Stimulated activated naive CD8-positive, alpha-beta T cell treated with anti-CD3 and anti-CD28 coated beads, Interleukin-15, Interleukin-2, amounts not matched to agents 100 ng/mL and 50 ng/mL, for 24 hours (primary cell): ENCODE data around the gene HS6ST3.

ENCODE experiments used
- H3K27ac Mint-ChIP-seq: one replicate; pipeline ENCODE4 v1.8.0; 2021; ENCODE audit warnings: mild to moderate bottlenecking, mixed read lengths
- H3K27me3 Mint-ChIP-seq: one replicate; pipeline ENCODE4 v1.8.0; 2021; ENCODE audit warnings: mixed read lengths
- H3K36me3 Mint-ChIP-seq: one replicate; pipeline ENCODE4 v1.8.0; 2021; ENCODE audit warnings: low read depth, mixed read lengths
- H3K4me1 Mint-ChIP-seq: one replicate; pipeline ENCODE4 v1.8.0; 2021; ENCODE audit warnings: low read depth, mixed read lengths
- H3K4me3 Mint-ChIP-seq: one replicate; pipeline ENCODE4 v1.8.0; 2021; ENCODE audit warnings: mild to moderate bottlenecking, mixed read lengths
- H3K9me3 Mint-ChIP-seq: one replicate; pipeline ENCODE4 v1.8.0; 2021; ENCODE audit warnings: mixed read lengths

Gene HS6ST3

GRCh38 chr13:96284971-96285370 lies 195.1 kb downstream of the HS6ST3 start:
- Mint-ChIP-seq H3K27ac (no peak overlapping the region), H3K36me3 (no peaks in the 10 kb centered on the region), H3K27me3 (no peaks in the 10 kb centered on the region), H3K4me1 (no peaks in the 10 kb centered on the region), H3K9me3 (peaks cover 3% of the 10 kb centered on the region), H3K4me3 (no peak overlapping the region)

DNA sequence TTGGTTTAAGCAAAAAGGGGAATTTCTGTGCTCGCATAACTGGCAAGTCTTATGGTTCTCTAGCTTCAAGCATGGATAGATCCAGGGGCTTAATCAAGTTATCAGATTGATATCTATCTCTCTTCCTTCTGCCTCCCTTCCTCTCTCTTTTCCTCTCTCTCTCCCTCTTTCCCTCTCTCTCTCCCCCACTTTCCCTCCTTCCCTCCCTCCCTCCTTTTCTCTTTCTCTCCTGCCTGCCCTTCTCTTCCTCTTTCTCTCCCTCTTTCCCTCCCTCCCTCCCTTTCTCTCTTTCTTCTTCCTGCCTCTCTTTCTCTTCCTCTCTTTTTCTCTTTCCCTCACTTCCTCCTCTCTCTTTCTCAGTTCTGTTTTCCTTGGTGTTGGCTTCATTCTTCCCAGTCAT lies 195.8 kb downstream of the HS6ST3 start:
- Mint-ChIP-seq H3K27ac (no peak overlapping the region), H3K4me1 (no peaks in the 10 kb centered on the region), H3K9me3 (peaks cover 3% of the 10 kb centered on the region), H3K4me3 (no peak overlapping the region), H3K27me3 (no peaks in the 10 kb centered on the region), H3K36me3 (no peaks in the 10 kb centered on the region)

- no peaks in the 10 kb centered on the region for H3K27me3 Mint-ChIP-seq
- no peak overlapping the region for H3K4me3 Mint-ChIP-seq
- no peak overlapping the region for H3K27ac Mint-ChIP-seq
- no peaks in the 10 kb centered on the region for H3K36me3 Mint-ChIP-seq
- peaks cover 4% of the 10 kb centered on the region for H3K9me3 Mint-ChIP-seq
- H3K4me1 Mint-ChIP-seq: no peaks in the 10 kb centered on the region
These were observed 205.3 kb downstream of the HS6ST3 start for GRCh38 chr13:96294930-96295881.

DNA sequence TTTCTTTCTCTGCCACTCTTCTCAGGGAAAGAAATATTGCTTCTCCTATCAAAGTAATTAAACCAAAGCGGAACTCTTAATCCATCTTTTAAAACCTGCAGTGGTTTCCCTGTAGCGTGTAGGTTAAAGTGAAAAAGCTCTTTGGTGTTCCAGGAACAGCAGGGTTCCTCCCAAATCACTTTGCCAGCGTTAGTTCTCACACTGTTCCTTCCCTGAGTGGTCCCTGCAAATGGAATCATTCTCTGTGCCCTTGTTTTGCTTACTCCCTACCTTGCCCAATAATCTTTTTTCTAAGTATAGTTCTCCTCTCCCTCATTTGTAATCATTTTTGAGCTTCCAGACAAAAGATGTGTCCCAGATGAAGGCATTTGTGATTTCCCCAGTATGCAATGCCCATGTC lies 207.5 kb downstream of the HS6ST3 start:
- Mint-ChIP-seq H3K4me1 (no peaks in the 10 kb centered on the region), H3K9me3 (peaks cover 4% of the 10 kb centered on the region), H3K27me3 (no peaks in the 10 kb centered on the region), H3K4me3 (no peak overlapping the region), H3K27ac (no peak overlapping the region), H3K36me3 (no peaks in the 10 kb centered on the region)

- H3K4me3 Mint-ChIP-seq: no peak overlapping the region
- no peaks in the 10 kb centered on the region for H3K27me3 Mint-ChIP-seq
- H3K36me3 Mint-ChIP-seq: no peaks in the 10 kb centered on the region
- H3K27ac Mint-ChIP-seq: no peak overlapping the region
- no peaks in the 10 kb centered on the region for H3K4me1 Mint-ChIP-seq
- H3K9me3 Mint-ChIP-seq: peaks cover 4% of the 10 kb centered on the region
These were observed 209.3 kb downstream of the HS6ST3 start for GRCh38 chr13:96299235-96299634.

- no peaks in the 10 kb centered on the region for H3K27me3 Mint-ChIP-seq
- no peaks in the 10 kb centered on the region for H3K4me1 Mint-ChIP-seq
- H3K27ac Mint-ChIP-seq: no peak overlapping the region
- H3K9me3 Mint-ChIP-seq: peaks cover 4% of the 10 kb centered on the region
- H3K4me3 Mint-ChIP-seq: no peak overlapping the region
- no peaks in the 10 kb centered on the region for H3K36me3 Mint-ChIP-seq
These were observed 218.7 kb downstream of the HS6ST3 start for GRCh38 chr13:96308568-96308967.

DNA sequence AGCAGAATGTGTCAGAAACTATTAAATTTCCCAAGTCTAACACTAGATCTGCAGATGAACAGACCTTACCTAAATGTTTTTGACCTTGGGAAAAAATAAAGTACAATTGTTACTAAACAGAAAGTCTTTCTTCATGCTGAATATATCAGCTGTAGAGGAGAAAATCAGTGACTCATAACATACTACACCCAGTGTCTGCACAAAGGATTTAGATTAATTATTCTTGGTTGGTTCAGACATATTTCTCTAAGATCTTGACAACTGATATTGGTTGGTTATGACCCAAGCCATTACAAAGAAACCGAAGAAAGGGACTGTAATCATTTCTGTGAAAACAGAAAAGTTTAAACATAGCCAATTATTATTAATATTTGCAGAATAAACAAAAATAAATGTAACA lies 225.1 kb downstream of the HS6ST3 start:
- H3K4me3 Mint-ChIP-seq: no peak overlapping the region
- H3K9me3 Mint-ChIP-seq: peaks cover 10% of the 10 kb centered on the region
- H3K27ac Mint-ChIP-seq: no peak overlapping the region
- H3K4me1 Mint-ChIP-seq: no peaks in the 10 kb centered on the region
- H3K36me3 Mint-ChIP-seq: no peaks in the 10 kb centered on the region
- no peaks in the 10 kb centered on the region for H3K27me3 Mint-ChIP-seq

- no peak overlapping the region for H3K4me3 Mint-ChIP-seq
- H3K4me1 Mint-ChIP-seq: no peaks in the 10 kb centered on the region
- no peaks in the 10 kb centered on the region for H3K27me3 Mint-ChIP-seq
- peaks cover 10% of the 10 kb centered on the region for H3K9me3 Mint-ChIP-seq
- H3K27ac Mint-ChIP-seq: no peak overlapping the region
- no peaks in the 10 kb centered on the region for H3K36me3 Mint-ChIP-seq
These were observed 248.1 kb downstream of the HS6ST3 start for GRCh38 chr13:96338030-96338429.

- H3K9me3 Mint-ChIP-seq: peaks cover 9% of the 10 kb centered on the region
- no peak overlapping the region for H3K4me3 Mint-ChIP-seq
- no peaks in the 10 kb centered on the region for H3K4me1 Mint-ChIP-seq
- no peaks in the 10 kb centered on the region for H3K27me3 Mint-ChIP-seq
- no peaks in the 10 kb centered on the region for H3K36me3 Mint-ChIP-seq
- H3K27ac Mint-ChIP-seq: no peak overlapping the region
These were observed 252.4 kb downstream of the HS6ST3 start for GRCh38 chr13:96342286-96342685.

DNA sequence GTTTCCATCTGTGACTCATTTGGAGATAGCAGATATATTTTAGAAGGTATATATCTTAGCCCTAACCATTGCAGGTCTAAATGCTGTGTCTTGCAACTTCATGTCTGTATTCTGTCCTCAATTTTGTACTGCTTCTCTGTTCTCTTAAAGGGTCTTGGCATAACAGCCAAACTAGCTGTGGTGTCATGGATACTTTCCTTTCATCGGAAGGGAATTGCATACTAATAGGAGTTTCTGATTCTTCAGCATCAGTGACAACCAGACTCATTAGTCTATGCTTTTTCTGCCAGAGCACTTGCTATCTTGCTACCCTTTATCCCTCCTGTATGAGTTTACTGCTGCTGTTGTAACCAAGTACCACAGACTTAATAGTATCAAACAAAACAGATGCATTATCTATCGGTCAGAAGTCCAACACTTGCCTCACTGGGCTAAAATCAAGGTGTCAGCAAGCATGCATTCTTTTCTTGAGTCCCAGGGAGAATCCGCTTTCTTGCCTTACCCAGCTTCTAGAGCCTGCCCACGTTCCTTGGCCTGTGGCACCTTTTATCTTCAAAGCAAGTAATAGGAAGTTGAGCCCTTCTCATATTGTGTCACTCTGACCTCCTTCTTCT lies 253.1 kb downstream of the HS6ST3 start:
- Mint-ChIP-seq H3K9me3 (peaks cover 9% of the 10 kb centered on the region), H3K4me1 (no peaks in the 10 kb centered on the region), H3K4me3 (no peak overlapping the region), H3K27ac (no peak overlapping the region), H3K27me3 (no peaks in the 10 kb centered on the region), H3K36me3 (no peaks in the 10 kb centered on the region)

DNA sequence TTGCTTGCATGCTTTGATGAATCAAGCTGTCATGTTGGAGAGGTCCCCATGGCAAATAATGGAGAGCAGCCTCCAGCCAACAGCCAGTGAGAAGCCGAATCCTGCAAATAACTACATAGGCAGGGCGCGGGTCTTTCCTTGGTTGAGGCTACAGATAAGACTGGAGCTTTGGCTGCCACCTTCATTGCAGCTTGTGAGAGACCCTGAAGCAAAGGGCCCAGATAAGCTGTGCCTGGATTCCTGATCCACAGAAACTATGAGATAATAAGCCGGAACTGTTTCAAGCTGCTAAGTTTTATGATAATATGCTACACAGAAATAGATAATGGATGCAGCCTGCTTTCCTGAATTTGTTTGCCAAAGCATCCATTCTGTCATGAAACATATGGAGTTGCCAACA lies 257.0 kb downstream of the HS6ST3 start:
- no peak overlapping the region for H3K4me3 Mint-ChIP-seq
- no peaks in the 10 kb centered on the region for H3K36me3 Mint-ChIP-seq
- H3K27me3 Mint-ChIP-seq: no peaks in the 10 kb centered on the region
- H3K4me1 Mint-ChIP-seq: no peaks in the 10 kb centered on the region
- H3K27ac Mint-ChIP-seq: no peak overlapping the region
- peaks cover 6% of the 10 kb centered on the region for H3K9me3 Mint-ChIP-seq

GRCh38 chr13:96373597-96373996 lies 283.7 kb downstream of the HS6ST3 start:
- H3K4me1 Mint-ChIP-seq: no peaks in the 10 kb centered on the region
- no peak overlapping the region for H3K4me3 Mint-ChIP-seq
- H3K27ac Mint-ChIP-seq: no peak overlapping the region
- H3K9me3 Mint-ChIP-seq: peaks cover 3% of the 10 kb centered on the region
- no peaks in the 10 kb centered on the region for H3K36me3 Mint-ChIP-seq
- no peaks in the 10 kb centered on the region for H3K27me3 Mint-ChIP-seq

GRCh38 chr13:96377835-96378234 lies 287.9 kb downstream of the HS6ST3 start:
- no peaks in the 10 kb centered on the region for H3K4me1 Mint-ChIP-seq
- no peaks in the 10 kb centered on the region for H3K27me3 Mint-ChIP-seq
- H3K4me3 Mint-ChIP-seq: no peak overlapping the region
- H3K36me3 Mint-ChIP-seq: no peaks in the 10 kb centered on the region
- H3K27ac Mint-ChIP-seq: no peak overlapping the region
- peaks cover 8% of the 10 kb centered on the region for H3K9me3 Mint-ChIP-seq

GRCh38 chr13:96379967-96380366 lies 290.1 kb downstream of the HS6ST3 start:
- Mint-ChIP-seq H3K36me3 (no peaks in the 10 kb centered on the region), H3K4me3 (no peak overlapping the region), H3K27me3 (no peaks in the 10 kb centered on the region), H3K9me3 (peaks cover 6% of the 10 kb centered on the region), H3K4me1 (no peaks in the 10 kb centered on the region), H3K27ac (no peak overlapping the region)

DNA sequence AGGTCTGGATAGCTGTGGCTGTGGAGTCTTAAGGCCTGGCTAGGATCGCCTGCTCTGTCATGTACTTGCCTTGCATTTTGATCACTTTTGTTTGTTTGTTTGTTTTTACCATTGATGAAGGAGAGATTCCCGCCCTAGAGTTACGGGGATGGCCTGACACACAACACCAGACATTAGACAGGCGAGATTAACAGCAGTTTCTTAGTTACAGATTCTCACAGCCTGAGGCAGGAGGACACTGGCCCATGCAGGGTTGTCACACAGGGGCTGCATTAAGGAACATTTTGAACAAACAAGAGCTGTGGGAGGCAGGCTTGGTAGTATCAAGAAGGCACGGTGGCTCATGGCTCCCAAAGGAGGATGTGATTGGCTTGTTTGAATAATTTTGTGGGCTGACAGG lies 291.8 kb downstream of the HS6ST3 start:
- no peak overlapping the region for H3K27ac Mint-ChIP-seq
- no peak overlapping the region for H3K4me3 Mint-ChIP-seq
- no peaks in the 10 kb centered on the region for H3K36me3 Mint-ChIP-seq
- H3K4me1 Mint-ChIP-seq: no peaks in the 10 kb centered on the region
- H3K9me3 Mint-ChIP-seq: peaks cover 4% of the 10 kb centered on the region
- H3K27me3 Mint-ChIP-seq: no peaks in the 10 kb centered on the region
